Activated naive CD8-positive, alpha-beta T cell treated with anti-CD3 and anti-CD28 coated beads for 36 hours (primary cell): Measurements from ENCODE around the gene SCGB3A1. TPM values are rescaled to one million over a fixed set of nuclear protein-coding genes. Genes with fewer than 3 reads are reported as not detected.

Source experiments
- DNase-seq: peaks from one replicate; pipeline ENCODE4 v3.0.0; 2021
- H3K27ac Mint-ChIP-seq: one replicate; pipeline ENCODE4 v1.8.0; 2022; ENCODE audit warnings: mild to moderate bottlenecking, moderate library complexity, mixed read lengths
- H3K27me3 Mint-ChIP-seq: one replicate; pipeline ENCODE4 v1.8.0; 2022; ENCODE audit warnings: mild to moderate bottlenecking, mixed read lengths
- H3K36me3 Mint-ChIP-seq: one replicate; pipeline ENCODE4 v1.8.0; 2021; ENCODE audit warnings: mild to moderate bottlenecking, mixed read lengths
- H3K4me1 Mint-ChIP-seq: one replicate; pipeline ENCODE4 v1.8.0; 2021; ENCODE audit warnings: mixed read lengths
- H3K4me3 Mint-ChIP-seq: one replicate; pipeline ENCODE4 v1.8.0; 2022; ENCODE audit warnings: mild to moderate bottlenecking, moderate library complexity, mixed read lengths
- H3K9me3 Mint-ChIP-seq: one replicate; pipeline ENCODE4 v1.8.0; 2022; ENCODE audit warnings: mixed read lengths
- total RNA-seq, 2 experiments: library from RNA; stranded (reverse); gene quantifications; one replicate each; pipeline ENCODE4 v1.2.3, GENCODE V29; 2021

SCGB3A1 gene
- total RNA-seq, 2 experiments from 2014 or later, result 1.1 to 1.7 TPM

GRCh38 chr5:180601591-180602480 is 10.5 kb upstream of the SCGB3A1 start:
- Mint-ChIP-seq H3K27me3 (no peaks in the 10 kb centered on the region), H3K27ac (no peak overlapping the region), H3K4me1 (peaks cover 10% of the 10 kb centered on the region), H3K36me3 (no peaks in the 10 kb centered on the region), H3K9me3 (no peaks in the 10 kb centered on the region), H3K4me3 (no peak overlapping the region)
- DNase-seq, result no peak

DNA sequence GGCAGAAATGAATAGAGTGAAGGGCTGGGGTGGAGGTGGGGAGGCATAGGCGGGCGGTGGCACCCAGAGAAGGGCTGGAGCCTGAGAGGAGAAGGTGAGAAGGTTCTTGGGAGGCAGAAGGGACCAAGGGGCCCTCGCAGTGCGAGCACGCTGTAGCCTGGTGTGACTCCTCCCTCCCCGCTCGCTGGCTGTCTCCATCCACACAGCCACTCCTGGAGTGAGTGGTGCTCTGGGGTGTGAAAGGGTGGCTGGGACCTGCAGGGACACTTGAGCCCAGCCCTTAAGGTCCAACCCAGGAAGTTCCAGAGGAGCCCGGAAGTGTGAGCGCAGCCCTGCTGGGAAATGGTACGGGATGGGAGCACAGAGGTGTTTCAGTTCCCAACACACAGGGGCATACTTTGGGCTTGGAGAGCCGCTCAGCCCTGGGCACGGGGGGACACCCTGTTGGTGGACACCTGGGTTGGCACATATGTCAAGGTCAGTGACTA is 9.3 kb upstream of the SCGB3A1 start:
- no peak for DNase-seq
- Mint-ChIP-seq H3K27me3 (no peaks in the 10 kb centered on the region), H3K4me1 (peaks cover 2% of the 10 kb centered on the region), H3K9me3 (no peaks in the 10 kb centered on the region), H3K4me3 (no peak overlapping the region), H3K36me3 (no peaks in the 10 kb centered on the region), H3K27ac (no peak overlapping the region)

GRCh38 chr5:180599981-180600553 is 8.8 kb upstream of the SCGB3A1 start:
- no peak overlapping the region for H3K27ac Mint-ChIP-seq
- no peaks in the 10 kb centered on the region for H3K9me3 Mint-ChIP-seq
- no peak for DNase-seq
- no peaks in the 10 kb centered on the region for H3K36me3 Mint-ChIP-seq
- H3K27me3 Mint-ChIP-seq, result no peaks in the 10 kb centered on the region
- no peak overlapping the region for H3K4me3 Mint-ChIP-seq
- H3K4me1 Mint-ChIP-seq, result no peaks in the 10 kb centered on the region

DNA sequence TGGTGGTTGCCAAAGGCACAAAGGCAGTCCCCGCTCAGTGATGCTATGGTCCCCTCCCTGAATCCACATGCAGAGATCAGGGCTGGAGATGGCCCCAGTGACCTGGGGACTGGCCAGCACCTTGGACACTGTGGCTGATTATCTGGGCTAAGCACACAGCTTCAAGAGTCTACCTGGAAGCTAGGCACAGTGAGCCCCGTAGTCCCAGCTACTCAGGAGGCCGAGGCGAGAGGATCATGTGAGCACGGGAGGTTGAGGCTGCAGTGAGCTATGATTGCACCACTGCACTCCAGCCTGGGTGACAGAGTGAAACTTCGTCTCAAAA is 8.3 kb upstream of the SCGB3A1 start:
- Mint-ChIP-seq H3K9me3 (no peaks in the 10 kb centered on the region), H3K27me3 (no peaks in the 10 kb centered on the region), H3K36me3 (no peaks in the 10 kb centered on the region), H3K27ac (no peak overlapping the region), H3K4me1 (peaks cover under 1% of the 10 kb centered on the region), H3K4me3 (no peak overlapping the region)
- no peak for DNase-seq

- Mint-ChIP-seq H3K9me3 (no peaks in the 10 kb centered on the region), H3K36me3 (no peaks in the 10 kb centered on the region), H3K4me3 (no peak overlapping the region), H3K27ac (no peak overlapping the region), H3K27me3 (no peaks in the 10 kb centered on the region), H3K4me1 (peaks cover 3% of the 10 kb centered on the region)
- no peak for DNase-seq
These were observed 7.7 kb upstream of the SCGB3A1 start for GRCh38 chr5:180598797-180599589.

DNA sequence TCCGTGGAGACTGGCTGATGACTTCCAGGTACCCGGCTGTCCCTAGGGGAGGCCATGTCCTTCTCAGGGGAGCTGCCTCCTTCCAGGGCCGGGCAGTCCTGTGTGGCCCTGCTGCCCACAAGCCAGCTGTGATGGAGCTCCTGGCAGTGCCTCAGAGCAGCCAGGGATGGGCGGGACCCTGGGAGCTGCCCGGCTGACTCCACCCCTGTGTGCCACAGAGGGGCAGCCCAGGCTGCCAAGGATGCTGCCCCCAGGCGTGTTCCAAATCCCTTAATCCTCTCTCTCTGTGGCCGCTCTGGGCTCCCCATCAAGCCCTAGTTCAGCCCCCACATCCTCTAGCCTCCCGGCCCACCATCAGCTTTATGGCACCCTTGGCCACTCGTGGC is 7.0 kb upstream of the SCGB3A1 start:
- H3K36me3 Mint-ChIP-seq, result no peaks in the 10 kb centered on the region
- no peak overlapping the region for H3K4me3 Mint-ChIP-seq
- no peak for DNase-seq
- H3K4me1 Mint-ChIP-seq, result peaks cover 4% of the 10 kb centered on the region
- no peaks in the 10 kb centered on the region for H3K27me3 Mint-ChIP-seq
- no peaks in the 10 kb centered on the region for H3K9me3 Mint-ChIP-seq
- H3K27ac Mint-ChIP-seq, result no peak overlapping the region

GRCh38 chr5:180596668-180597231 is 5.5 kb upstream of the SCGB3A1 start:
- Mint-ChIP-seq H3K9me3 (no peaks in the 10 kb centered on the region), H3K27me3 (peaks cover 7% of the 10 kb centered on the region), H3K36me3 (no peaks in the 10 kb centered on the region), H3K4me1 (peaks cover 10% of the 10 kb centered on the region), H3K27ac (no peak overlapping the region), H3K4me3 (no peak overlapping the region)
- DNase-seq, result no peak

DNA sequence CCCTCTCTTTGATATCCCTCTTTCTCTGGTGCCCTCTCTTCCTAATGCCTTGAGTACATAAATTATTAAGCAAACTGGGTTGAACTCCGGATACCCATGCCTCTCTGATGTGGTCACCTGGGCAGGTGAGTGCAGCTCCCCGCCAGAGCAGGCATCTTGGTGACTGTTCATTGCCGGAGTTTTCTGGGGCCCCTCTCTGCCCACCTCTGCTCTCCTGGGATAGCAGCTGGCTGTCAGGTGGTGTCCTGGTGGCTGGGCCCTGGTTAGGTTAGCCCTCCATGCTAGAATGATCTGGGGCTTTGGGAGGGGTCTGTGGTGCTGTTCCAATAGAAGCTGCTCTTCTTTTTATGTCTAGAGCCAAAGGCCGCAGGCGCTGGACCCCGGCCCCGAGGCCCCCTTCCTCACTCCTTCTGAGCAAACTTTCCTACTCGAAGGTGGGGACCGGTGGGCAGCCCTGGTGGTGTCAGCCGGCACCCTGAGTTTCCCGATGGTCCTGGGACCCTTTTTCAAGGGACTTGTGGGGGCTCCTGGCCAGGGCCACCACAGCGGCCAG is 4.9 kb upstream of the SCGB3A1 start:
- DNase-seq, result no peak
- Mint-ChIP-seq H3K27ac (no peak overlapping the region), H3K27me3 (peaks cover 7% of the 10 kb centered on the region), H3K36me3 (no peaks in the 10 kb centered on the region), H3K9me3 (no peaks in the 10 kb centered on the region), H3K4me1 (peaks cover 10% of the 10 kb centered on the region), H3K4me3 (no peak overlapping the region)

DNA sequence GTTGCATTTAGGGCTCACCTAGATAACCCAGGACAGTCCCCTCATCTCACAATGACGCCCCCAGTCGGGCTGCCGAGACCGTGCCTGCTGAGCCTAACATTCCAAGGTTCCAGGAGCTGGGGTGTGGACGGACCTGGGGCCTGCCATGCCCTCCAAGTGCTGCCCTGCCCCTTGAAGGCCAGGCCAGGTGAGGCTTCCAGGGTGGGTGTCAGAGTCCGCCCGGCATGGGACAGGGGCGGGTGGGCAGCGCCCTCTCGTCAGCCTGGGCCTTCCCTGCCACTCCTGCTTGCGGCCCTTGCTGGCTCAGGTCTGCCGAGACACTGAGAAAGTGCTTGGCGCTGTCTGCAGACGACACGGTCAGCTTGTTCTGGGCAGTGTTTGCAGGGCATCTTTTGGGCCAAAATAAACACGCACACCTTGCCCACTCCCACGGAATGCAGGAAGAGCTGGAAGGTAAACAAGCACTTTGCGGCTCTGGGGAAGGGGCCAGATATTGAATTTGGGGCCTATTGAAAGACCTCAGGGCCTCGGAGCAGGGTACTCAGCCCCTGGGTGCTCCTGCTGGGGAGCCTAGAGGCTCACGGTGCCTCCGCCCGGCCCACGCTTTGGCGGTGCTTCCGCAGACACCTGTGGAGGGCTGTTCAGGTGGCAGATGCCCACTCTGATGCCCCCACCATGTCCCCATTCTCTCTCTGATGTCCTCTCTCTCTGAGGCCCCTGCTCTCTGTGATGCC is 4.2 kb upstream of the SCGB3A1 start:
- Mint-ChIP-seq H3K36me3 (no peaks in the 10 kb centered on the region), H3K9me3 (no peaks in the 10 kb centered on the region), H3K4me1 (peaks cover 10% of the 10 kb centered on the region), H3K27me3 (peaks cover 7% of the 10 kb centered on the region), H3K4me3 (no peak overlapping the region), H3K27ac (no peak overlapping the region)
- DNase-seq, result no peak

DNA sequence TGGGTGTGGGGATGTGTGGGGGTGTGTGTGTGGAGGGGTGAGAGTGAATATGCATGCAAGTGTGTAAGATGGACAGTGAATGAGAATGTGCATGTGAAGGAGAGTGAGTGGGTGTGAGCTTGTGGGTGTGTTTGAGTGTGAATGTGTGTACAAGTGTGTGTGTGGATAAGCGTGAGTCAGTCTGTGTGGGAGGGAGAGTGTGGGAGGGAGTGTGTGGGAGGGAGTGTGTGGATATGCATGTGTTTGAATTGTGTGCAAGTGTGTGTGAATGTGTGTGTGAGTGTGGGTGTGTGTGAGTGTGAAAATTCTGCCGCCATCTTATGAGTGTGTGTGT is 3.7 kb upstream of the SCGB3A1 start:
- Mint-ChIP-seq H3K9me3 (no peaks in the 10 kb centered on the region), H3K4me1 (peaks cover 11% of the 10 kb centered on the region), H3K27me3 (peaks cover 7% of the 10 kb centered on the region), H3K36me3 (no peaks in the 10 kb centered on the region), H3K27ac (no peak overlapping the region), H3K4me3 (no peak overlapping the region)
- DNase-seq, result no peak

- H3K4me3 Mint-ChIP-seq, result no peak overlapping the region
- no peaks in the 10 kb centered on the region for H3K9me3 Mint-ChIP-seq
- DNase-seq, result peak; percentile 39
- H3K27ac Mint-ChIP-seq, result no peak overlapping the region
- H3K4me1 Mint-ChIP-seq, result peaks cover 16% of the 10 kb centered on the region
- H3K27me3 Mint-ChIP-seq, result peaks cover 12% of the 10 kb centered on the region
- H3K36me3 Mint-ChIP-seq, result no peaks in the 10 kb centered on the region
These were observed 3.2 kb upstream of the SCGB3A1 start for GRCh38 chr5:180594311-180595045.

DNA sequence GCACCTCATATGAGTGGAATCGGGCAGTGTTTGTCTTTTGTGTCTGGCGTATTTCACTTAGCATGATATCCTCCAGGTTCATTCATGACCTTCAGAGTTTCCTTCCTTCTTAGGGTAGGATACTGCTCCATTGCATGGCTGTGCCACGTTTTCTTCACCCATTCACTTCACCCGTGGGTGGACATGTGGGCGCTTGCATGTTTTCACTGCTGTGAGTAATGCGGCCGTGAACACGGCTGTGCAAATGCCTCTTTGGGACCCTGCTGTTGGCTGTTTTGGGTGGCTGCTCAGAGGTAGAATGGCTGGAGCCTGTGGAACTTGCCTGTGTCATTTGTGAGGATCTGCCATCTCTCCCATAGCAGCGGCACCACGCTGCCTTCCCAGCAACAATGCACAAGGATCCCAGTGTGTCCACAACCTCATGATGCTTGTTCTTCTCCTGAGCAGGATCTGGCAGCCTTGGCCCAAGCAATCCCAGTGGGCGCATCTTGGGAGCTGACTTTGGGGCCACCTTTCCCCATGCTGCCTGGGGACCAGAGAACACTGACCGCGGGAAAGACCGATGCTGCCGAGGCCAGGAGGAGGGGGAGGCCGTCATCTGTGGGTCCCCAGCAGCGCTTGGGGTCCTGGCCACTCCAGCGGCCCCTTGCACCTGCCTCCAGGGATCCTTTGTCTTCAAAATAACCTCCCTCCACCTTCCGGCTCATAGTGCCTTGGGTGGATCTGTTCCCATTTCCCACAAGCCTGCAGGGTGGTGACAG is 2.3 kb upstream of the SCGB3A1 start:
- Mint-ChIP-seq H3K4me1 (peaks cover 16% of the 10 kb centered on the region), H3K27me3 (peaks cover 21% of the 10 kb centered on the region), H3K36me3 (no peaks in the 10 kb centered on the region), H3K9me3 (no peaks in the 10 kb centered on the region), H3K27ac (no peak overlapping the region), H3K4me3 (no peak overlapping the region)
- no peak for DNase-seq

DNA sequence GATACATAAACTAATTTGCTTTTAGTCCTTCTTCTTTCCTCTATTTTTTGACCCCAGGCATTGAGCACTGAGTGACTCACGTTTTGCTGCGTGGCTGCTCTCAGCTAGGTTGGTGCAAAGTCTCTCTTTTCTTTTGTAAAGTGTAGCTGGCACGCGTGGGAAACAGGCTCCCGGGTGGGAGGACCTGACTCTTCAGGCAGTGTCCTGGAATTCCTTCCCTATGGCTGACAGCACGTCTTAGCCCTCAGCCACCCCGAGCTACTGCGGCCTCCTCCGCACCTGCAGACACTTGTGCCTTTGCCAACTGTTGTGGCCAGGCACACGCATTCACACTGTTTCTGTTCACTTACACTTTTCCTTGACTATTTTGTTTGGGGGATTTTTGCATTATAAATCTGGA is 877 bp upstream of the SCGB3A1 start:
- Mint-ChIP-seq H3K4me1 (peaks cover 16% of the 10 kb centered on the region), H3K27me3 (peaks cover 27% of the 10 kb centered on the region), H3K4me3 (peak overlapping the region; percentile 11), H3K9me3 (no peaks in the 10 kb centered on the region), H3K36me3 (no peaks in the 10 kb centered on the region), H3K27ac (no peak overlapping the region)
- DNase-seq, result no peak
